HG02610 (cell line): ENCODE results near the gene AIF1L.

Experiments
- ATAC-seq: cut with Tn5 transposase; IDR thresholded peaks from one replicate; pipeline ENCODE4 v1.9.1; 2021; ENCODE audit warnings: mild to moderate bottlenecking, moderate library complexity; ENCODE audit not compliant: unreplicated experiment

AIF1L gene

DNA sequence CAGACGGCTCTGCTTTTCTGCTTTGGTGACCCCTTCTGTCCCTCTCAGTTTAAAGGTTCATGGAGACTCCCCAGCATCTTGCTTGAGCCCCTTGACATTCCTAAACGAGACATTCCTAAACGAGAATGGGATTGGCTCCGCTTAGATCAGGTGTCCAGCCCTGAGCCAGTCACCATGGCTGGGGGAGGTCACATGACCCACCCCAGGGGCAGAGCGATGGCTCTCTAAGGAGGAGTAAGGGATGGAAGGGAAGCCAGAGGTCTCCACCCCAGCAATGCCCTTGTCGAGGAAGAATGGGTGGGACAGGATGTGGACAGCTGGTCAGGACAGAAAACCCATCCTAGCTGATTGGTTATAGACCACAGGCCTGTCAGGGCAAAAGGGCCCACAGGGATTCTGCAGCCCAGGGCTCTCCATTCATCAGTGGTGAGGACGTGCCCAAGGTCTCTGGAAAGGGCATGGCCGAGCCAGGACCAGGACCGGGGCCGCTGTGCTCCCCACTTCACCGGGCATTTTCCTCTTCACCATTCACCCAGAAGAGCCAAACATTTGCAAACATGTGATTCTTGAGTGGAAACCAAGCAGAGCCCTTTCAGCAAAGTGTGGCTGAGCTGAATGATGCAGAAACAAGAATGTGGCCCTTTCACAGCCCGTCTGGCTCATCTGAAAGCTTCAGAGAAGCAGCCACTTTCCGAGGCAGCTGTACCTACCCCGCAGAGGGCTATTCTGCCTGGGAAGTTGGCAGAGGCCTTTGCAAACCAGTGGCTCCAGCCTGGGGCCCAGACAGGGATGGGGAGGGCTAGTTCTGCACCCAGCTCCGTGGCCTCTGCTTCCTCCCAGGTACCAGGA is 19.8 kb upstream of the AIF1L start:
- ATAC-seq = no peak

GRCh38 chr9:131078427-131079366 is 17.6 kb upstream of the AIF1L start:
- ATAC-seq = no peak

- ATAC-seq = no peak
Observed at GRCh38 chr9:131080589-131080988, 15.7 kb upstream of the AIF1L start.

DNA sequence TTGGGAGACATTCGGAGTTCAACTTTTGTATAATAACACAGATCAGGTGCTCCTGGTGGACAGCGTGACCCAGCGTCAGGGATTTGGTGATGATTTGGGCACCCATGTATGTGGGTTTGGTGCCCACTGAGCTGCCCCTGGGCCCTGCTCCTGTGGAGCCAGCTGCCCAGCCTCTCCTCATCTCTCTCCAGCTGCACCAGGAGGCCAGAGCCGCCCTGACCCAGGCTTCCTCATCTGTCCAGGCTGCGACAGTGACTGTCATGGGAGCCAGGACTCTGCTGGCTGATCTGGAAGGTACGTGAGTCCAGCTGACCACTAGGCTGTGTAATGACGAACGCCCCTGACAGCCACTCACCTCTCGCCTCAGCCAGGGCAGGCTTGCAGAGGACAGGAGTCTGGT is 14.5 kb upstream of the AIF1L start:
- no peak for ATAC-seq

DNA sequence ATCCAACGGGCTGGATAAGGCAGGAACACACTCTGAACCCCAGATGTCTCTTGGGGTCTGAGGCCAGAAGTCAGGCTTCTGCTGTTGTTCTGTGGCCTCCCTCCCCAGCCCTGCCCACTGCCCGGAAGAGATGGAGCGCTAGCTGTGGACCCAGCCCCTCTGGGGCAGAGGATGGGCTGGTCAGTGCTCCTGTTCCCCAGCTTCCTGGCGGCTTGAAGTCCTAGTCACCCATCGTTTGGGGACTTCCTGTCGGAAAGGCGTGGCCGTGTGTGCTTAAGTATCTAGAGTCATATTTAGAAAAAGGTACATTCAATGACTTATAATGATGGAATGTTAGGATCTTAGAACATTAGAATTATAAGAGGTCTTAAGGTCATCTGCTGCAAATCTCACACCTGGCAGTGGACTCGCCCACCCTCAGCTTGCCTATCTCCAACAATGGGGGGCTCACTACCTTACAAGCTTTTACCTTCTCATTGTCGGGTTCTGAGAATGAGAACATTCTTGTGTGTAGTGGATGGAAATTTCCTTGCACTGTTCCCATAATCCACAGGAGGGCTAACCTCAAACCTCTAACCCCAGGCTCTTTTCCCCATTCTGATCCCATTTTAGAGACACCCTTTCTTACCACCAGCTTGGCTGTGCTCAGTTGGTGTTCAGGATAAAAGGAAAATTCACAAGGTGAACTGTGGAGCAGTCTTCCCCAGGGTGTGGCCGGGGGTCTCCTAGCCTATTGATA is 13.4 kb upstream of the AIF1L start:
- ATAC-seq = no peak

- ATAC-seq = no peak
Observed at GRCh38 chr9:131084661-131085369, 11.5 kb upstream of the AIF1L start.

DNA sequence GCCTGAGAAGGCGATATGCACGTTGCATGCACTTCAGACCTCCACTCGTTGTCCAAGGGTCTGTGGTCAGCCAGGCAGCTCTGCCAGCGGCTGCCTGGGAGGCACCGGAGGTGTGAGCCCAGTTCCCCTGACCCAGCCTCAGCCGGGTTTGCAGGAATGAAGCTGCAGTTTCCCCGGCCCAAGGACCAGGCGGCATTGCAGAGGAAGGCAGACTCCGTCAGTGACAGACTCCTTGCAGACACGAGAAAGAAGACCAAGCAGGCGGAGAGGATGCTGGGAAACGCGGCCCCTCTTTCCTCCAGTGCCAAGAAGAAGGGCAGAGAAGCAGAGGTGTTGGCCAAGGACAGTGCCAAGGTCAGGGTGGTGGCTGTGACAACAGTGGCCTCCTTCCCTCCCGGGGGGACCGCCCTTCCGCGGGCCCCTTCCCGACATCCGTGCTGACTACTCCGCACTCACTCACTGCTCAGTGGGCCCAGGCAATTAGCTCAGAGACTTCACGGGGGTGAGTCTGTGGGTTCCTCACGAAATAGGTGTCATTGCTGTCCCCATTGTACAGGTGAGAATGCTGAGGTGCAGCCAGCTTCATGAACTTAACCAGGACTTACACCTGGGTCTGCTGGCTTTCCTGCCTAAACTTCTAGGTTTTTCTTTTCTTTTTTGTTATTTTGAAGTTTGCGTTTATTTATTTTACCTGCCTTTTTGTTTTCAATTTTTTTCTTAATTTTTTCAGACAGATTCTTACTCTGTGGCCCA is 10.8 kb upstream of the AIF1L start:
- no peak for ATAC-seq

DNA sequence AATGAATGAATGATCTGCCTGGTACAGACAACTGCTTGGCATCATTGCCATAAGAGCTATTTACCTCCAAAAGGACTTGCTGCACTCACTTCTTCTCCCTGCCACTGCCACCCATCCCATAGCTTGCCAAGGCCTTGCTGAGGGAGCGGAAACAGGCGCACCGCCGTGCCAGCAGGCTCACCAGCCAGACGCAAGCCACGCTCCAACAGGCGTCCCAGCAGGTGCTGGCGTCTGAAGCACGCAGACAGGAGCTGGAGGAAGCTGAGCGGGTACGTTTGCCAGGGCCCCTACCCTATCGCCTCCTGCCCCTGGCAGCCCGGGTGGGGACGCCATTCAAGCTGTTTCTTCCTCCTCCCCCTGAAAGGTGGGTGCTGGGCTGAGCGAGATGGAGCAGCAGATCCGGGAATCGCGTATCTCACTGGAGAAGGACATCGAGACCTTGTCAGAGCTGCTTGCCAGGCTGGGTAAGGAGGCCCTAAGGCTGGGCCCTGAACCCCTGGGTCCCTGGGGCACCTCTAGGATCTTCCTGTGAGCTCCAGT is 8.9 kb upstream of the AIF1L start:
- ATAC-seq = no peak

- no peak for ATAC-seq
Observed at GRCh38 chr9:131090025-131090787, 6.1 kb upstream of the AIF1L start.

- no peak for ATAC-seq
Observed at GRCh38 chr9:131091352-131091992, 4.9 kb upstream of the AIF1L start.

GRCh38 chr9:131092030-131092429 is 4.3 kb upstream of the AIF1L start:
- ATAC-seq = no peak

- no peak for ATAC-seq
Observed at GRCh38 chr9:131092548-131093440, 3.5 kb upstream of the AIF1L start.

- no peak for ATAC-seq
Observed at GRCh38 chr9:131094015-131094414, 2.3 kb upstream of the AIF1L start.

GRCh38 chr9:131094622-131095021 is 1.7 kb upstream of the AIF1L start:
- ATAC-seq = no peak

DNA sequence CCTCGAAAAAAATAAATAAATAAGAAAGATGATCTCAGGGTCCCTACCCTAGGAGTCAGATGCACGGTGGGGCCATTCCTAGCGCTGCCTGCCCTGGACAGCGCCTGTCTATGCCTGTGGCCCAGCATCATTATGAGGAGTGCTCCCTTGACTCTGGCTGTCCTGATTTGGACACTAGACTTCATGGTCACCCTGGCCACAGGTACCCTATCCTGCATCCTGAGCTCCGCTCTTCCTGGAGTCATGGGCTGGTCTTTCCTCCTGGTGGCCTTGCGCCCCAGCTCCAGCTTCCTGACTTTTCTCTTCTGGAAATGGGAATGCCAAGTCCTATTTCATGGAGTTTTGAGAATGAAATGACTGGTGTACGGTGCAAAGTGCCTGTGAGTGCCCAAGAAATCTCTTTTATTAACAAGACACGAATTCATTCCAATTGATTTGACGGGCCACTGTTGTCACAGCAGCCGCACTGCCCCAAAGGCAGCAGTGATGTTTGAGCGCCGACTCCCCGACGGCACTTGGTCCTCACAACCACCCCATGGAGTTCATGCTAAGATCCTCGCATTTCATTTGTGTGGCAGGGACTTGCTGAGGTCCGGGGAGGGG is 564 bp upstream of the AIF1L start:
- no peak for ATAC-seq

DNA sequence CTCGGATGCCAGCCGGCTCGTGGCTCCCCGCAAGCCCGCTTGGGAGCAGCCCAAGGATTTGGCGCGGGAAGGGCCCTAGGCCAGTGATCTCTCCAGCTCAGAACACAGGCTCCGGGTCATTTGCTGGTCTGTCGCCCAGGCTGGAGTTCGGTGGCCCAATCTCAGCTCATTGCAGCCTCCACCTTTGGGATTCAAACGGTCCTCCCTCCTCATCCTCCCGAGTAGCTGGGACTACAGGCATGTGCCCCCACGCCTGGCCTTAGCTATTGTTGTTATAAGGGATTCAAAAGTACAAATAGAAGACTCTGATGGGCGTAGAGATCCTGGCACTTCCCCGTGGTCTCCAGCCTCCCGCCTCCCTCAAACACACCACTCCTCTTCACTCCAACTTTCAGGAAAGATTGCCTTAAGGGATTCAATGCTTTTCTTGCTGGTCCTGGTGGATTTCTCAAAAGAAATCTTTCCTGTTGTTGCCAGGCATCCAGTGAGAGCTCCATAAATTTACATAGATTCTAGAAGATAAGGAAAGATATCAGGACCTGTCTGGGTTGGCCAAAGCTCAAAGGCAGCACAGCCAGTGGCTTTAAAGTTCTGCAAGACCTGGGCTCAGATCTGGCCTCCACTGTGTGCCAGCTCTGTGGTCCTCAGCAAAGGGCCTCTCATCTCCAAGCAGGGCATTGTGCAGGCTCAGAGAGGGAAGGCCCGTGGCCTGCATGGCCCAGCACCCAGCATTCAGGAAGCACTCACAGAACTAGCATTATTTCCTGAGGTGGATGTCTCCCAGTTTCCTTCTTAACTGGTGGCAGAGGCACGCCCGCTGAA is 1.0 kb downstream of the AIF1L start:
- no peak for ATAC-seq
